Breast epithelium (tissue), 4 donors: ENCODE data around the gene STON2. TPM values are rescaled to one million over a fixed set of nuclear protein-coding genes. Genes with fewer than 3 reads are reported as not detected.
A peak's percentile ranks its signal among the peaks of the same experiment; 100 is the strongest.

ENCODE experiments used
- DNase-seq, 2 donors: peaks; one replicate each; pipeline ENCODE4 v3.0.0-alpha.2; 2019; ENCODE audit warnings: low spot score in 2 of 2
- H3K27ac ChIP-seq, 2 donors: fragments of 200-600 bp; sonication (generic) in 1 of 2; one replicate each; pipeline ENCODE4 v1.5.1; 2016 to 2019; ENCODE audit warnings: mild to moderate bottlenecking in 1 of 2
- H3K27me3 ChIP-seq, 2 donors: fragments of 200-600 bp; sonication (generic) in 1 of 2; one replicate each; pipeline versions ENCODE4 v1.5.1 to v1.6.0; 2017 to 2019; ENCODE audit warnings: control low read depth in 1 of 2, mild to moderate bottlenecking in 1 of 2
- H3K36me3 ChIP-seq: fragments of 200-600 bp; one replicate; pipeline ENCODE4 v1.5.1; 2019
- H3K4me1 ChIP-seq, 2 donors: fragments of 200-600 bp; sonication (generic); one replicate each; pipeline ENCODE4 v1.5.1; 2016 to 2019; ENCODE audit warnings: control low read depth in 1 of 2
- H3K4me3 ChIP-seq, 3 donors: fragments of 200-600 bp; sonication (generic); 1 replicate in 2 of 3; 2 replicates in 1 of 3; pipeline ENCODE4 v1.5.1; 2016 to 2019; ENCODE audit warnings: mild to moderate bottlenecking in 3 of 3, moderate library complexity in 2 of 3
- H3K9me3 ChIP-seq, 2 donors: fragments of 200-600 bp; sonication (generic) in 1 of 2; one replicate each; pipeline ENCODE4 v1.5.1; 2016 to 2019; ENCODE audit warnings: control low read depth in 1 of 2
- CTCF ChIP-seq, 3 donors: fragments of 450-650 bp; IDR thresholded peaks; one replicate each; pipeline ENCODE4 v1.5.1; 2016 to 2017; ENCODE audit warnings: antibody characterized with exemption in 3 of 3, mild to moderate bottlenecking in 3 of 3, moderate library complexity in 3 of 3
- POLR2A ChIP-seq: fragments of 450-650 bp; IDR thresholded peaks from one replicate; pipeline ENCODE4 v1.6.1; 2016; ENCODE audit warnings: antibody characterized with exemption, mild to moderate bottlenecking, moderate library complexity
- POLR2AphosphoS5 ChIP-seq, 3 donors: sonication (generic); formaldehyde crosslinking; IDR thresholded peaks; one replicate each; pipeline ENCODE4 v1.6.1; 2017; ENCODE audit warnings: antibody characterized with exemption in 3 of 3
- intact Hi-C: fragments of 100-400 bp; cut with DNase I; formaldehyde crosslinking; loops from one replicate; pipeline ENCODE4 v1.15.1; 2023; ENCODE audit warnings: low total_unique reads
- total RNA-seq, 3 donors: library from RNA; depleted of rRNA; stranded (reverse); fragments of >200 nt; gene quantifications; one replicate each; pipeline ENCODE4 v1.1.0, GENCODE V29; 2016

STON2 gene
- total RNA-seq, 3 donors from 2014 or later, result 24.6 to 30.2 (median 27.5) TPM

DNA sequence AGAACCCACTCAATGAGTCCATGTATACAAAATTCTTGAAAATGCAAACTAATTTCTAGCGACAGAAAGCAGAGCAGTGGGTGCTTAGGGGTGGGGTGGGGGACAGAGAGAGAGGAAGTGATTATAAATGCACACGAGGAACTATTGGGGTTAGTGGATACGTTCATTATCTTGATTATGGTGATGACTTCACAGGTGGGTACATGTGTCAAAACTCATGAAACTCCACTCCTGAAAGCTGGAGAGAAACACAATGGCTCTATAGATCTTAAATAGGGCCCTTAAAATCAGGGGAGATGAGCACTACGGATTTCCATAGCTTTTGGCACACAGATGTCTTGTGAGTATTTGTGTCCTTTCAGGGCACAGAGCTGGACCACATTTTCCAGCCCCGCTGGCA, 59.9 kb downstream of the STON2 start:
- H3K36me3 ChIP-seq, result no peaks in the 10 kb centered on the region
- no peak overlapping the region for H3K4me3 ChIP-seq
- H3K9me3 ChIP-seq, result no peaks in the 10 kb centered on the region
- no peaks in the 10 kb centered on the region for H3K27me3 ChIP-seq
- DNase-seq, result no peak
- TF ChIP-seq POLR2A (no peak), POLR2AphosphoS5 (IDR thresholded peaks at IDR 0.05) (no peak)
- intact Hi-C loops, result no loop called here
- no peak overlapping the region for H3K27ac ChIP-seq
- no peaks in the 10 kb centered on the region for H3K4me1 ChIP-seq

DNA sequence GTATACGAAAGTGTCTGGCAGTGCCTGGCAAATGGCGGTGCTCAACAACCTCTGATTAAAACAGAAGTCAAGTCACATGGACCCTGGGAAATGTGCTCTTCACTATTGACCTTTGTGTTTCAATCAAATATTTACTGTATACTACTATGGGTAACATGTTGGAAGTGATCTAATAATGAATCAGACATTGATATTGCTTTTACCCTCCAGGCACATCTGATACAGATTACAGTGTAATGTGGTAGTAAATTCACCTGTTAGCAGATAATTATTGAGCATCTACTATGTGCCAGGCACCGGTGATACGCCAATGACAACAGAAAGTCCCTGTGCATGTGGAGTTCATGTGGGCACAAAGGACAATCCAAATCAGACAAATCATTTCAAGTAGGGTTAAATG, 63.1 kb downstream of the STON2 start:
- Histone ChIP-seq H3K27me3 (no peaks in the 10 kb centered on the region), H3K27ac (no peak overlapping the region), H3K9me3 (no peaks in the 10 kb centered on the region), H3K4me1 (no peaks in the 10 kb centered on the region), H3K4me3 (no peak overlapping the region), H3K36me3 (no peaks in the 10 kb centered on the region)
- TF ChIP-seq CTCF (IDR thresholded peaks at IDR 0.05) (no peak), POLR2AphosphoS5 (IDR thresholded peaks at IDR 0.05) (no peak), POLR2A (no peak)
- intact Hi-C loops, result no loop called here
- no peak for DNase-seq

DNA sequence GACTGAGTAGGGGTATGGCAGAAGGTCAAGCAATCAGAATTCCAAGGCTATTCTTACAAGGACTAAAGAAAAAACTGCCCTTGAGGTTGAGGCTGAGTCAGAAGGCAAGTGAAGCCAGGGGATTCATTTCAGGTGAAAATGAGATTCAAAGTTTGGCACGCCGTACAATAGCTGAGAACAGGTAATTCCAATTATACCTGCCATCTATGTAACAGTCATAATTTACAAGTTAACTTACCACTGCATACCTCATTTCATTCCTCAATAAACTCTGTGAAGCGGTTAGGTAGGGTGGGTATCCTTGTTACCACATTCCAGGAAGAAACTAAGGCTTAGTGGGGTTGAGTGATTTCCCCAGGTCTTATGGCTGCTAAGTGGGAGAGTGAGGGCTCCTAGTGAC, 64.1 kb downstream of the STON2 start:
- H3K27me3 ChIP-seq, result no peaks in the 10 kb centered on the region
- H3K27ac ChIP-seq, result no peak overlapping the region
- H3K36me3 ChIP-seq, result no peaks in the 10 kb centered on the region
- H3K9me3 ChIP-seq, result no peaks in the 10 kb centered on the region
- no peaks in the 10 kb centered on the region for H3K4me1 ChIP-seq
- no peak for DNase-seq
- no peak overlapping the region for H3K4me3 ChIP-seq
- TF ChIP-seq POLR2AphosphoS5 (IDR thresholded peaks at IDR 0.05) (no peak), POLR2A (no peak), CTCF (IDR thresholded peaks at IDR 0.05) (no peak)
- intact Hi-C loops, result no loop called here

GRCh38 chr14:81332725-81333124, 67.4 kb downstream of the STON2 start:
- Histone ChIP-seq H3K27me3 (no peaks in the 10 kb centered on the region), H3K4me3 (no peak overlapping the region), H3K36me3 (no peaks in the 10 kb centered on the region), H3K27ac (no peak overlapping the region), H3K9me3 (no peaks in the 10 kb centered on the region), H3K4me1 (no peaks in the 10 kb centered on the region)
- DNase-seq, result no peak
- TF ChIP-seq POLR2AphosphoS5 (IDR thresholded peaks at IDR 0.05), result no peak
- no peak for TF ChIP-seq CTCF (IDR thresholded peaks at IDR 0.05)
- no peak for TF ChIP-seq POLR2A
- intact Hi-C loops, result no loop called here

DNA sequence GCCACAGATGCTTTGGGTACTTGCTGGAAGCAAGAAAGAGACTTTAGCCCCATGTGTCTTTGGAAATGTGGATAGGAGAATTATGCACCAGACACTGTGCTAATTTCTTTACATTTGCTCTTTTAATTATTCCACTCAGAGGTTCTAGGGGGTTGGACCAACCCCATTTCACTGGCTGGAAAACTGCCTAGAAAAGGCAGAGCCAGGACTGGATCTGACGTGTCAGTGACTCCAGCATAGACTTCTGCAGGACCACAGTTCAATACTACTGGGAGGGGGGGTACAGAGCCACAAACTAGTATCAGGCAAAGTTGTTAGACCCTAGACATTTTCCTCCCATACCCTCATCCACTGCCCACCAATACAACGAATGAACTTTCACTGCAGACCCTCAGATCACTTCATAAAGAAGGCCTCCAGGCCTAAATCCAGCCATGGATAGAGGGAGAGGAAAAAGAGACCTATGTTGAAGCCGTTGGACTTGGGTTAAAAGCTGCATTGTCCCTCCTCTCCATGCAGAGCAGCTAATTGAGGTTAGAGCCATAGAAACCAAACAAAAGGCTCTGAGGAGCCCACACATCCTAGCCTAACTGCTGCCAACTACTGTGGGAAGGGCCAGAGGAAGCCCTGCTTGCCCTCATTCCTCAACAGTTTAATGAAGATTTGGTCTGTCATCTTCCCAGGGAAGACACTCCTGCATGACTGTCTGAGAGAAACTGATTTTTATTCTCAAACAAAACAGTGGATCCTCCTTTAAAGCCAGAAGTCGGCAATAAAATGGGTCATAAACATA, 68.7 kb downstream of the STON2 start:
- DNase-seq, result no peak
- no peaks in the 10 kb centered on the region for H3K4me1 ChIP-seq
- TF ChIP-seq POLR2A (no peak), POLR2AphosphoS5 (IDR thresholded peaks at IDR 0.05) (no peak)
- no peaks in the 10 kb centered on the region for H3K36me3 ChIP-seq
- no peaks in the 10 kb centered on the region for H3K9me3 ChIP-seq
- no peak overlapping the region for H3K4me3 ChIP-seq
- intact Hi-C loops, result no loop called here
- H3K27me3 ChIP-seq, result no peaks in the 10 kb centered on the region
- H3K27ac ChIP-seq, result peak overlapping the region; percentile 21 to 41

- Histone ChIP-seq H3K27ac (peak overlapping the region in 1 of 2 donors; percentile 41), H3K4me3 (no peak overlapping the region), H3K9me3 (no peaks in the 10 kb centered on the region), H3K36me3 (no peaks in the 10 kb centered on the region), H3K4me1 (no peaks in the 10 kb centered on the region), H3K27me3 (no peaks in the 10 kb centered on the region)
- no peak for DNase-seq
- intact Hi-C loops, result no loop called here
- TF ChIP-seq POLR2A, result no peak
- TF ChIP-seq CTCF (IDR thresholded peaks at IDR 0.05), result no peak
- no peak for TF ChIP-seq POLR2AphosphoS5 (IDR thresholded peaks at IDR 0.05)
Observed at GRCh38 chr14:81330619-81331122, 69.5 kb downstream of the STON2 start.
